PC-3 (cell line): ENCODE measurements around the gene SIN3B. TPM values are rescaled to one million over a fixed set of nuclear protein-coding genes. Genes with fewer than 3 reads are reported as not detected.

Experiments used
- ATAC-seq: fragments of 200-7000 bp; cut with Tn5 transposase; 2 replicates; pipeline ENCODE4 v1.9.1; 2020; ENCODE audit warnings: mild to moderate bottlenecking, moderate library complexity
- BruUV-seq: library from RNA; stranded (reverse); fragments of 400-500 nt; replicated peaks from 2 replicates; lab custom pipeline; 2021; lab: Mats Ljungman, UMichigan
- CTCF ChIA-PET: fragments of 300-600 bp; sonication (Branson Sonifier 250); formaldehyde crosslinking; loops from one replicate; lab custom pipeline; 2022; ENCODE audit warnings: antibody characterized with exemption; lab: Charles Lee
- POLR2A ChIA-PET: fragments of 300-600 bp; sonication (Branson Sonifier 250); formaldehyde crosslinking; loops from one replicate; lab custom pipeline; 2022; ENCODE audit warnings: antibody characterized with exemption; ENCODE audit not compliant: unreplicated experiment; lab: Charles Lee
- DNase-seq: peaks from one replicate; pipeline ENCODE4 v3.0.0-alpha.2; 2015
- H2AFZ ChIP-seq: fragments of 300-600 bp; sonication (generic); 2 replicates; pipeline ENCODE4 v1.6.0; 2016; ENCODE audit warnings: antibody characterized with exemption, low read length
- H3F3A ChIP-seq: fragments of 300-600 bp; sonication (generic); one replicate; pipeline ENCODE4 v1.6.0; 2017; ENCODE audit warnings: antibody characterized with exemption, low read length, control low read depth, mild to moderate bottlenecking; ENCODE audit not compliant: unreplicated experiment
- H3K27ac ChIP-seq: fragments of 300-600 bp; sonication (generic); 2 replicates; pipeline ENCODE4 v1.5.1; 2016; ENCODE audit warnings: mild to moderate bottlenecking, low read length
- H3K27me3 ChIP-seq: fragments of 300-600 bp; sonication (generic); 2 replicates; pipeline ENCODE4 v1.6.1; 2016; ENCODE audit warnings: low read length, mixed read lengths
- H3K36me3 ChIP-seq: fragments of 300-600 bp; sonication (generic); 2 replicates; pipeline ENCODE4 v1.6.1; 2016; ENCODE audit warnings: low read depth, mixed run types, low read length, mixed read lengths
- H3K4me1 ChIP-seq: fragments of 300-600 bp; sonication (generic); 2 replicates; pipeline ENCODE4 v1.5.1; 2016; ENCODE audit warnings: low read length; ENCODE audit not compliant: insufficient read depth
- H3K4me2 ChIP-seq: fragments of 300-600 bp; sonication (generic); 2 replicates; pipeline ENCODE4 v1.6.0; 2016; ENCODE audit warnings: low read length
- H3K4me3 ChIP-seq: fragments of 300-600 bp; sonication (generic); 2 replicates; pipeline ENCODE4 v1.5.1; 2016; ENCODE audit warnings: mild to moderate bottlenecking, low read length, mixed read lengths
- H3K79me2 ChIP-seq: fragments of 300-600 bp; sonication (generic); 2 replicates; pipeline ENCODE4 v1.6.1; 2017; ENCODE audit warnings: low read length, mixed read lengths
- H3K9ac ChIP-seq: fragments of 300-600 bp; sonication (generic); 2 replicates; pipeline ENCODE4 v1.6.0; 2016; ENCODE audit warnings: mild to moderate bottlenecking, low read length
- H3K9me2 ChIP-seq: fragments of 300-600 bp; sonication (generic); replicated peaks from 2 replicates; pipeline ENCODE4 v1.6.1; 2016; ENCODE audit warnings: mixed run types, low read length, mixed read lengths
- H3K9me3 ChIP-seq: fragments of 300-600 bp; sonication (generic); 2 replicates; pipeline ENCODE4 v1.6.1; 2016; ENCODE audit warnings: low read length, mixed read lengths
- H4K20me1 ChIP-seq: fragments of 300-600 bp; sonication (generic); 2 replicates; pipeline ENCODE4 v1.6.1; 2016; ENCODE audit warnings: low read length, mixed read lengths
- CTCF ChIP-seq: fragments of 300-600 bp; sonication (generic); conservative IDR thresholded peaks from 2 replicates; pipeline ENCODE4 v1.5.1; 2017; ENCODE audit warnings: antibody characterized with exemption, low read depth, mild to moderate bottlenecking, low read length
- EZH2 ChIP-seq: fragments of 300-600 bp; sonication (generic); IDR thresholded peaks from one replicate; pipeline ENCODE4 v1.6.1; 2017; ENCODE audit warnings: antibody characterized with exemption, mild to moderate bottlenecking, low read length; ENCODE audit not compliant: unreplicated experiment
- EZH2phosphoT487 ChIP-seq: fragments of 300-600 bp; sonication (generic); IDR thresholded peaks from 2 replicates; pipeline ENCODE4 v1.6.1; 2018; ENCODE audit warnings: mild to moderate bottlenecking, antibody characterized with exemption, low read length, borderline replicate concordance
- intact Hi-C: fragments of 100-400 bp; cut with micrococcal nuclease; formaldehyde crosslinking; loops from 2 replicates; pipeline ENCODE4 v1.9.0; 2023
- total RNA-seq: library from RNA; depleted of rRNA; stranded (reverse); fragments of >200 nt; gene quantifications from 2 replicates; pipeline ENCODE4 v1.2.3, GENCODE V29; 2014

The SIN3B gene
- total RNA-seq, 1 experiment from 2014 or later, result 46.4 TPM

GRCh38 chr19:16825312-16826052, 3.7 kb upstream of the SIN3B start:
- Histone ChIP-seq H3K4me1 (peaks cover 39% of the 10 kb centered on the region), H3K27ac (no peak overlapping the region), H3K9me3 (no peaks in the 10 kb centered on the region), H2AFZ (peak overlapping the region; percentile 67; the same call in 1 of the 2 replicates), H3K9ac (no peak overlapping the region), H3K4me3 (peak overlapping the region; percentile 30; the same call in 1 of the 2 replicates), H3K36me3 (no peaks in the 10 kb centered on the region), H3K79me2 (peaks cover 11% of the 10 kb centered on the region), H3K4me2 (peak overlapping the region; percentile 66), H3K9me2 (no peaks in the 10 kb centered on the region), H3K27me3 (no peaks in the 10 kb centered on the region), H3F3A (no peaks in the 10 kb centered on the region), H4K20me1 (no peaks in the 10 kb centered on the region)
- DNase-seq, result no peak
- CTCF ChIA-PET, result no interaction called here
- POLR2A ChIA-PET, result no interaction called here
- TF ChIP-seq EZH2 (no peak), CTCF (no peak), EZH2phosphoT487 (no peak)
- no peak for ATAC-seq
- intact Hi-C loops, result no loop called here
- BruUV-seq, result no TSS peak

GRCh38 chr19:16829822-16830289, 658 bp downstream of the SIN3B start:
- Histone ChIP-seq H3F3A (peaks cover 6% of the 10 kb centered on the region), H3K79me2 (peaks cover 31% of the 10 kb centered on the region), H3K27ac (peak overlapping the region; percentile 24; the same call in 1 of the 2 replicates), H4K20me1 (no peaks in the 10 kb centered on the region), H3K9me3 (no peaks in the 10 kb centered on the region), H3K36me3 (peaks cover 25% of the 10 kb centered on the region), H3K9ac (peak overlapping the region; percentile 94), H3K4me1 (peaks cover 29% of the 10 kb centered on the region), H3K27me3 (no peaks in the 10 kb centered on the region), H2AFZ (0 out of 2 replicates have a peak overlapping the region, but pooled peaks have one; percentile 16), H3K4me3 (peak overlapping the region; percentile 94), H3K9me2 (no peaks in the 10 kb centered on the region), H3K4me2 (peak overlapping the region; percentile 92)
- no peak for DNase-seq
- no TSS peak for BruUV-seq
- TF ChIP-seq EZH2phosphoT487, result no peak
- TF ChIP-seq EZH2, result no peak
- no peak for TF ChIP-seq CTCF
- intact Hi-C loops, result loop anchor here (10.0 kb wide), 1 partner anchor 65 kb away; no protein-coding TSS in a partner anchor
- ChIA-PET CTCF (no interaction called here), POLR2A (no interaction called here)
- ATAC-seq, result no peak

DNA sequence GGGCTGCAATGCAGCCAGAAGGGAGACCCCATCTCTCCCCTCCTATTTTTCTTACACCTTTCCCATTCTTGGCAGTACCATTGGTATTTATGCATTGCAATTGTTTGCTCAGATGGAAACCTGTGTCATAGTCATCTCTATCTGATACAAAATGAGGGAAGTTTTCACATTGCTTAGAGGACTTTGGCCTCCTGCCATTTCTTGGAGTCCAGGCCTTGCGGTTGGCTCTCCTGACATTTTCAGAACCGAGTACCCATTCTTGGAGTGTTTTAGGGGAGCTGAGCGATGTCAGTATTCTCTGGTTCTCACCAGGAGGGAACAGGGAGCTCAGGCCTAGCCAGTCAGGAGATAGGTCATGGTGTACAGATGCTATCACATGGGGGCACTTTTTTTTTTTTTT, 1.5 kb downstream of the SIN3B start:
- Histone ChIP-seq H3K4me1 (peaks cover 21% of the 10 kb centered on the region), H4K20me1 (no peaks in the 10 kb centered on the region), H3K27me3 (no peaks in the 10 kb centered on the region), H3K4me3 (peak overlapping the region; percentile 94), H3K9me3 (no peaks in the 10 kb centered on the region), H2AFZ (no peak overlapping the region), H3F3A (peaks cover 6% of the 10 kb centered on the region), H3K79me2 (peaks cover 34% of the 10 kb centered on the region), H3K9ac (no peak overlapping the region), H3K27ac (no peak overlapping the region), H3K4me2 (peak overlapping the region; percentile 92), H3K9me2 (no peaks in the 10 kb centered on the region), H3K36me3 (peaks cover 28% of the 10 kb centered on the region)
- no TSS peak for BruUV-seq
- TF ChIP-seq EZH2 (no peak), CTCF (no peak), EZH2phosphoT487 (no peak)
- CTCF ChIA-PET, result no interaction called here
- intact Hi-C loops, result loop anchor here (10.0 kb wide), 1 partner anchor 64 kb away; no protein-coding TSS in a partner anchor
- DNase-seq, result no peak
- POLR2A ChIA-PET, result no interaction called here
- no peak for ATAC-seq
